ENCODE data around the gene FGF8.

GRCh38 chr10:101745074-101745696, 30.7 kb downstream of the FGF8 start:
- no peak for TF ChIP-seq MYC (IDR thresholded peaks at IDR 0.05; ENCODE audit: low read depth, low read length)
- no peak for TF ChIP-seq POLR2AphosphoS5 (IDR thresholded peaks at IDR 0.05; ENCODE audit: insufficient read depth, low read depth, low read length)
- TF ChIP-seq CTCF (IDR thresholded peaks at IDR 0.05; ENCODE audit: extremely low read depth in 1 of 2, insufficient read depth in 1 of 2, low read depth in 1 of 2, low read length in 2 of 2): no peak
- TF ChIP-seq EZH2 (IDR thresholded peaks at IDR 0.05; ENCODE audit: borderline replicate concordance, low read depth, low read length, severe bottlenecking): no peak
- no peak for TF ChIP-seq POLR2A (IDR thresholded peaks at IDR 0.05; ENCODE audit: low read depth, low read length)
- TF ChIP-seq MAX (IDR thresholded peaks at IDR 0.05; ENCODE audit: insufficient read depth, insufficient read length): no peak
- no peak for TF ChIP-seq GATA2 (IDR thresholded peaks at IDR 0.05; ENCODE audit: insufficient read depth, insufficient read length, low read depth, low read length)
- TF ChIP-seq FOS (IDR thresholded peaks at IDR 0.05; ENCODE audit: borderline replicate concordance, insufficient read depth, low read length): no peak

Data from endothelial cell of umbilical vein (primary cell).